Psoas muscle (tissue), 8 donors: ENCODE measurements around the gene VWC2L. TPM values are rescaled to one million over a fixed set of nuclear protein-coding genes. Genes with fewer than 3 reads are reported as not detected.
A peak's percentile ranks its signal among the peaks of the same experiment; 100 is the strongest.

Experiments used
- ATAC-seq, 4 donors: fragments of 200-7000 bp; cut with Tn5 transposase; one replicate each; pipeline ENCODE4 v1.9.1; 2020; ENCODE audit warnings: moderate library complexity in 3 of 4, mild to moderate bottlenecking in 2 of 4
- DNase-seq, 2 donors: peaks; one replicate each; pipeline ENCODE4 v3.0.0-alpha.2; 2020
- H3K27ac ChIP-seq: fragments of 200-600 bp; one replicate; pipeline ENCODE4 v1.8.0; 2022
- H3K27me3 ChIP-seq, 3 donors: fragments of 200-600 bp in 1 of 3; one replicate each; pipeline versions ENCODE4 v1.6.1 to v1.8.0; 2013 to 2022; ENCODE audit warnings: low read length in 2 of 3, mild to moderate bottlenecking in 2 of 3, moderate library complexity in 1 of 3; ENCODE audit not compliant: insufficient read depth in 3 of 3
- H3K36me3 ChIP-seq, 2 donors: fragments of 200-600 bp in 1 of 2; one replicate each; pipeline versions ENCODE4 v1.6.1 to v1.8.0; 2013 to 2022; ENCODE audit warnings: low read depth in 1 of 2, mild to moderate bottlenecking in 1 of 2, moderate library complexity in 1 of 2; ENCODE audit not compliant: insufficient read depth in 1 of 2
- H3K4me1 ChIP-seq: fragments of 200-600 bp; one replicate; pipeline ENCODE4 v1.8.0; 2022
- H3K4me3 ChIP-seq: fragments of 200-600 bp; one replicate; pipeline ENCODE4 v1.8.0; 2022; ENCODE audit warnings: mild to moderate bottlenecking
- H3K9me3 ChIP-seq: fragments of 200-600 bp; one replicate; pipeline ENCODE4 v1.8.0; 2022
- WGBS, 3 donors: extraction: QIAGEN DNeasy Blood & Tissue Kit; methylation state at CpG; one replicate each; pipeline versions ENCODE4 v1.1.6 to v1.1.7; 2013; 5-methylcytosine and 5-hydroxymethylcytosine counted together
- intact Hi-C, 2 donors: fragments of 100-400 bp; cut with DNase I; formaldehyde crosslinking; loops; one replicate each; pipeline versions ENCODE4 v1.11.0 to v1.14.2; 2022
- polyA plus RNA-seq, 3 donors: library from polyadenylated mRNA; stranded (reverse); fragments of 200-250 nt; gene quantifications; one replicate each; pipeline ENCODE4 v1.2.3, GENCODE V29; 2013
- total RNA-seq, 4 donors: library from RNA; stranded (reverse); fragmentation: NEBNext Ultra II Directional in 2 of 4; extraction: Animal tissue kit (Norgen Biotek cat#: 25700) in 2 of 4; gene quantifications; one replicate each; pipeline versions ENCODE4 v1.2.1 to v1.2.4, GENCODE V29; 2021 to 2023
- TF ChIP-seq, protein P1 (sequence below): fragments of 200-600 bp; IDR thresholded peaks from one replicate; pipeline ENCODE4 v1.8.0; 2022; ENCODE audit warnings: antibody characterized with exemption
- donor health status: healthy with polysubstance abuse.
- donor health status: DM: no; HTN: no; CAD: no; lungs with moderate emphysema.
- donor health status: Bipolar disorder and iron deficiency.
- donor health status: healthy.
- donor health status: DM: yes; HTN: yes; CAD: no.
- donor health status: DM: no; HTN: no; CAD: no.
- donor health status: DM: no; HTN: no; CAD: no.
- donor health status: DM: yes; HTN: yes; CAD: no.

The VWC2L gene
- total and polyA plus RNA-seq, 7 donors: 0.04 to 0.87 (median 0.51) TPM; not detected in 4

DNA sequence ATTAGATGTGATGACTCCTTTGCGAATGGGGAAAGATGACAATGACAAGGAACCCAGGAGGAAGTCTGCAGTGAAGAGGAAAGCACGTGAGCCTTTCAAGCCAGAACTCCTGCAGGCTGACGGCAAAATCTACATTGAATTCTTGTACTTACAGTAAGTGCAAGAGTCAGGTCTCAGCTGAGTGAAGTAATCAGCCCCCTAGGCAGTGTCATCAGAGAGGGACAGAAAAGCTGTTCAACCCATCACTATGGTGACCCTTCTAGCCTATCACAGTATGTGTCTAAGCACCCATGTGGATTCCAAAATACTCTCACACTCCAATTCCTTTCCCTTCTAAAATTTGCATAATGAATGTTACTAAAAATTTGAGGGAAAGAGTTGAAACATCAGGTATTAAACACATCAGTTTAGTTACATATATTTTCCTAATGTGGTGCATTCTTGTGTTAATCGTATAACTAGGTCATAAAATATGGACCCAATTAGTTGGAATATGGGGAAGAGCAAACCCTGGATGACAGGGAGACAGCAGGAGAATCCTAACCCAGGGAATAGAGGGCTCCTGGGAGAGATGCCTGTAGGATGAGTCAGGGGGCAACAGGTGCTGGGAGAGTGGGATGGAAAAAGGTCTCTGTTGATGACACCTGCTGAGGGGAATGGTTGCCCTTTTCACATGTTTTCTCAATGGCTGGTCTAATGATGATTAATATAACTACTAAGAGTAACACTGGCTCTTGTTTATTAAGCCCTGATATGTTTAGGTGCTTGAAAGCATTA lies 39.5 kb downstream of the VWC2L start:
- H3K4me1 ChIP-seq: no peaks in the 10 kb centered on the region
- no peaks in the 10 kb centered on the region for H3K27me3 ChIP-seq
- intact Hi-C loops: no loop called here
- no peak for ATAC-seq
- no peak for DNase-seq
- no peaks in the 10 kb centered on the region for H3K36me3 ChIP-seq
- no peaks in the 10 kb centered on the region for H3K9me3 ChIP-seq
- no peak overlapping the region for H3K27ac ChIP-seq
- TF ChIP-seq, protein P1, sequence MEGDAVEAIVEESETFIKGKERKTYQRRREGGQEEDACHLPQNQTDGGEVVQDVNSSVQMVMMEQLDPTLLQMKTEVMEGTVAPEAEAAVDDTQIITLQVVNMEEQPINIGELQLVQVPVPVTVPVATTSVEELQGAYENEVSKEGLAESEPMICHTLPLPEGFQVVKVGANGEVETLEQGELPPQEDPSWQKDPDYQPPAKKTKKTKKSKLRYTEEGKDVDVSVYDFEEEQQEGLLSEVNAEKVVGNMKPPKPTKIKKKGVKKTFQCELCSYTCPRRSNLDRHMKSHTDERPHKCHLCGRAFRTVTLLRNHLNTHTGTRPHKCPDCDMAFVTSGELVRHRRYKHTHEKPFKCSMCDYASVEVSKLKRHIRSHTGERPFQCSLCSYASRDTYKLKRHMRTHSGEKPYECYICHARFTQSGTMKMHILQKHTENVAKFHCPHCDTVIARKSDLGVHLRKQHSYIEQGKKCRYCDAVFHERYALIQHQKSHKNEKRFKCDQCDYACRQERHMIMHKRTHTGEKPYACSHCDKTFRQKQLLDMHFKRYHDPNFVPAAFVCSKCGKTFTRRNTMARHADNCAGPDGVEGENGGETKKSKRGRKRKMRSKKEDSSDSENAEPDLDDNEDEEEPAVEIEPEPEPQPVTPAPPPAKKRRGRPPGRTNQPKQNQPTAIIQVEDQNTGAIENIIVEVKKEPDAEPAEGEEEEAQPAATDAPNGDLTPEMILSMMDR: no peak
- no peak overlapping the region for H3K4me3 ChIP-seq
- 76 to 90% (median 83%) methylated on average over 4 of the region's 4 CpGs for WGBS, 3 donors

DNA sequence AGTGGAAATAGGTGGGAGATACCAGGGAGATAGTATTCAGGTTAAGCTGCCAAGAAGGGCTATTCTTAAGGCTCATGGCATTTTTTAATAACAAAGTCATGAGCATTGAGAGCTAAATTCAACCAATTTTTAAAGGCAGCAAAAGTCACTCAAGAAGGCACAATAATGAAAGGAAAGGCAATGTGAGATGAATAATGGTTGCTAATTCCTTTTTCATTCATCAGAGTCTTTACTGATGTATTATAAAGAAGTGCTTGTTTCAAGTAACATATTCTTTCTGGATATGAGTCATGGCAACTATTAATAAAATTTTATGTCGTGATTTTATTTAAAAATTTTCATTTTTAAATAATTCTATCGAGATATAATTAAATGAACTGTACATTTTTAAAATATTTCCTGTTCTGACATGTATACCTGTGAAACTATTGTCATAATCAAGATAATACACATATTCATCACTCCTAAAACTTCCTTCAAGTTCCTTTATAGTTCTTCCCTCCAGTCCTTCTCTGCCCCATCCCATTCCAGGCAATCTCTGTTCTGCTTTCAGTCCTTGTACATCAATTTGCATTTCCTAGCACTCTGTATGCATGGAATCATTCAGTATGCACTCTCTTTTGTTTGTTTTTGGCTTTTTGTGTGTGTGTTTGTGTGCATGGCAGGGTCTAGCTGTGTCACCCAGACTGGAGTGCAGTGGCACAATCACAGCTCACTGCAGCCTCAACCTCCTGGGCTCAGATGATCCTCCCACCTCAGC lies 40.8 kb downstream of the VWC2L start:
- no peak overlapping the region for H3K27ac ChIP-seq
- H3K4me3 ChIP-seq: no peak overlapping the region
- intact Hi-C loops: no loop called here
- 52 to 65% (median 61%) methylated on average over 2 of the region's 2 CpGs for whole genome bisulfite sequencing, 3 donors
- H3K36me3 ChIP-seq: no peaks in the 10 kb centered on the region
- no peak for DNase-seq
- ATAC-seq: no peak
- H3K4me1 ChIP-seq: no peaks in the 10 kb centered on the region
- no peaks in the 10 kb centered on the region for H3K9me3 ChIP-seq
- TF ChIP-seq, protein P1: no peak
- no peaks in the 10 kb centered on the region for H3K27me3 ChIP-seq

DNA sequence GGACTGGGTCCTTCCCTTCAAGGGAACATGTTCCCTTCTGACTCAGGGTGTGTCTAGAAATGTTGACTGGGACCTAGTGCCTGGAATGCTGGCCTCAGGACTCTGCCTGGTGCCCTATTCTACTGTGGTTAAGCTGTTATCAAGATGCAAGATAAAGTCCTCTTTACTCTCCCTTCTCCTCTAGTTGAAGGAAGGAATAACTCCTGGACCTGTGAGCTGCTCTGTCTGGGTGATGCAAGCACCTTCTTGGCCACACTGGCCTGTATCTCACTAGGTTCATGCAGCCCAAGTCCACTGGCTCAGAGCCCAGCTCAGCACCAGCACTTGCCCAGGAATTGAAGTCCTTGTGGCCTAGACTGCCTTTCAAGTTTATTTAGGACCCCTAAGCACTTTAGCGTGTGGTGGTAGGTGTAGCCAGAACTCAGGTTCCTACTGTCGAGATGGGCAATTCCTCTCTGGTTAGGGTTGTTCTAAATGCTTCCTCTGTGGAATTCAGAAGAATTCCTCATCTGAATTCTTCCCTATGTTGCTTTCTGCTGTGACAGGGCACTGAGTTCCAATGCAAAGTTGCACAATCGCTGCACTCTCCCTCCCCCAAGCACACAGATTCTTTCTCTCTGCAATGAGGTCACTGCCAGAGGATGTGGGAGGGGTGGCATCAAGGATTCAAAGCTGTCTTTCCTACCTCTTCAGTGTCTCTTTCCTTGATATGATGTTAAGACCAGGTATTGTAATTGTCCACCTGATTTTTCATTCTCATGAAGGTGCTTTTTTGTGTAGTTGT lies 54.7 kb downstream of the VWC2L start:
- H3K27me3 ChIP-seq: no peaks in the 10 kb centered on the region
- H3K4me1 ChIP-seq: peaks cover 7% of the 10 kb centered on the region
- ATAC-seq (peak; percentile 78 to 93 (median 82)), DNase-seq (peak in 1 of 2 donors; percentile 26)
- TF ChIP-seq, protein P1: no peak
- 55 to 73% (median 66%) methylated on average over 3 of the region's 3 CpGs for WGBS, 3 donors
- intact Hi-C loops: no loop called here
- H3K4me3 ChIP-seq: peak overlapping the region; percentile 11
- H3K9me3 ChIP-seq: no peaks in the 10 kb centered on the region
- H3K36me3 ChIP-seq: no peaks in the 10 kb centered on the region
- H3K27ac ChIP-seq: peak overlapping the region; percentile 58

DNA sequence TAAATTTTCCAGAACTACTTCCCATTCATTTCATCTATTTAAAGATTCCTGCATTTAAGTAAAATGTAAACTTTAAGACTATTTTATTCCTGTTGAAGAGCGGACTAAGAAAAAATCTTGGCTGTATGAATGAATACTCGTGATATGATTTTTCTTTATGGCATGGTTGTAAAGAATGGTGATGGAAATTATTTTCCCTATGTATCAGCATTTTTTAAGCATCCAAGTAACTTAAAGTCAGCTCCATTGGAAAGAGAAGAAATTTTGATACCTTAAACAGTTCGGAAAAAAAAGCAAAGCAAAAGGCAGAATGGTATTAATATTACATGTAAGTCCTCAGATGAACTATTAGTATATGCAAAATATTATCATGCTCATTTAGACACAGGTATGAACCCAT lies 58.9 kb downstream of the VWC2L start:
- H3K4me1 ChIP-seq: peaks cover 7% of the 10 kb centered on the region
- no peaks in the 10 kb centered on the region for H3K27me3 ChIP-seq
- DNase-seq (no peak), ATAC-seq (no peak)
- intact Hi-C loops: loop anchor here in 1 of 2 donors (10.0 kb wide), 1 partner anchor 335 kb away; the partner anchor contains the start of gene BARD1
- WGBS, 3 donors: 86 to 89% (median 89%) methylated on average over 3 of the region's 3 CpGs
- no peak overlapping the region for H3K27ac ChIP-seq
- TF ChIP-seq, protein P1: no peak
- no peaks in the 10 kb centered on the region for H3K36me3 ChIP-seq
- H3K9me3 ChIP-seq: no peaks in the 10 kb centered on the region
- no peak overlapping the region for H3K4me3 ChIP-seq
